Fibroblast of the aortic adventitia (primary cell): ENCODE data around the gene GPR33. TPM values are rescaled to one million over a fixed set of nuclear protein-coding genes. Genes with fewer than 3 reads are reported as not detected.

Experiments used
- DNase-seq: peaks from one replicate; pipeline ENCODE4 v3.0.0-alpha.2; 2010; ENCODE audit warnings: low read depth
- H3K4me3 ChIP-seq: 2 replicates; pipeline ENCODE4 v1.5.1; 2011; ENCODE audit warnings: low read depth, mild to moderate bottlenecking, control low read depth, low read length, moderate library complexity
- total RNA-seq: library from RNA; depleted of rRNA; stranded (reverse); fragments of >200 nt; gene quantifications from 2 replicates; pipeline ENCODE4 v1.2.3, GENCODE V29; 2012; ENCODE audit warnings: low replicate concordance
- TF ChIP-seq, protein P1 (sequence below): IDR thresholded peaks from 2 replicates; pipeline ENCODE4 v1.5.1; 2011; ENCODE audit warnings: mild to moderate bottlenecking, low read length, control low read depth, inconsistent platforms; ENCODE audit not compliant: insufficient read depth

GPR33 gene
- total RNA-seq, 1 donor: not detected

DNA sequence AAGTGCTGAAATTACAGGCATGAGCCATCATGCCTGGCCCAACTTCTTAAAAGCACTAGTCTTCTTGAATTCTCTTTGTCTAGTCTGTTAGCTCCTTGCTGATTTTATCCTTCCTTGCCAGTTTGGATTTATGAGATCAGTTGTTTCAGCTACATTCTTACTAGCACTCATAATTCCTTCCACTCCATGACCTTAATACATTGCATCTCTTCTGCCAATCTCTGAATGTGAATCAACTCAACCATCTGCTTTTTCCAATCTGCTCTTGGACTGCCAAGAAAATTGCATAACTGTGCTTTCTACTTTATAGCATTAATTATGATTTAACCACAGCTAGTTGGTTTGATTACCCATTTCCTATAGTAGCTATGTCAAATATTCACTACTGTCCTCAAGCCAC, 52.6 kb downstream of the GPR33 start:
- DNase-seq: peak; percentile 84
- no peak overlapping the region for H3K4me3 ChIP-seq
- TF ChIP-seq, protein P1, sequence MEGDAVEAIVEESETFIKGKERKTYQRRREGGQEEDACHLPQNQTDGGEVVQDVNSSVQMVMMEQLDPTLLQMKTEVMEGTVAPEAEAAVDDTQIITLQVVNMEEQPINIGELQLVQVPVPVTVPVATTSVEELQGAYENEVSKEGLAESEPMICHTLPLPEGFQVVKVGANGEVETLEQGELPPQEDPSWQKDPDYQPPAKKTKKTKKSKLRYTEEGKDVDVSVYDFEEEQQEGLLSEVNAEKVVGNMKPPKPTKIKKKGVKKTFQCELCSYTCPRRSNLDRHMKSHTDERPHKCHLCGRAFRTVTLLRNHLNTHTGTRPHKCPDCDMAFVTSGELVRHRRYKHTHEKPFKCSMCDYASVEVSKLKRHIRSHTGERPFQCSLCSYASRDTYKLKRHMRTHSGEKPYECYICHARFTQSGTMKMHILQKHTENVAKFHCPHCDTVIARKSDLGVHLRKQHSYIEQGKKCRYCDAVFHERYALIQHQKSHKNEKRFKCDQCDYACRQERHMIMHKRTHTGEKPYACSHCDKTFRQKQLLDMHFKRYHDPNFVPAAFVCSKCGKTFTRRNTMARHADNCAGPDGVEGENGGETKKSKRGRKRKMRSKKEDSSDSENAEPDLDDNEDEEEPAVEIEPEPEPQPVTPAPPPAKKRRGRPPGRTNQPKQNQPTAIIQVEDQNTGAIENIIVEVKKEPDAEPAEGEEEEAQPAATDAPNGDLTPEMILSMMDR: no peak

Other genes starting within 250 kb of the GPR33 start
- gene HEATR5A, start 67.5 kb downstream of the GPR33 start, total RNA-seq: 52.4 and 66.8 TPM in 2 replicates
- 20.6 and 44.6 TPM in 2 replicates for gene DTD2, start 30.5 kb downstream of the GPR33 start, total RNA-seq
- 10.5 and 18.9 TPM in 2 replicates for gene NUBPL, start 73.4 kb upstream of the GPR33 start, total RNA-seq